Brain microvascular endothelial cell (primary cell): ENCODE results near the gene RAB29.
A peak's percentile ranks its signal among the peaks of the same experiment; 100 is the strongest.
"Not testable (repeated sequence)": the region's sequence is repeated elsewhere in the genome, so short reads cannot be mapped to it uniquely, and the experiment has no call there.

Source experiments
- DNase-seq: peaks from one replicate; pipeline ENCODE4 v3.0.0-alpha.2; 2020
- H3K27ac ChIP-seq: fragments of 250-450 bp; sonication (Bioruptor Pico); 2 replicates; pipeline ENCODE4 v1.5.1; 2020; ENCODE audit warnings: mild to moderate bottlenecking, moderate library complexity
- H3K27me3 ChIP-seq: fragments of 250-450 bp; sonication (Bioruptor Pico); replicated peaks from 2 replicates; pipeline ENCODE4 v1.5.1; 2020; ENCODE audit warnings: mild to moderate bottlenecking
- H3K36me3 ChIP-seq: fragments of 250-450 bp; sonication (Bioruptor Pico); replicated peaks from 2 replicates; pipeline ENCODE4 v1.5.1; 2020; ENCODE audit warnings: mild to moderate bottlenecking
- H3K4me3 ChIP-seq: 2 replicates; pipeline ENCODE4 v1.5.1; 2011; ENCODE audit warnings: low read depth, mild to moderate bottlenecking, control low read depth, low read length, moderate library complexity
- in situ Hi-C: cut with HindIII; loops from 2 replicates; pipeline ENCODE4 v1.10.0; 2017; ENCODE audit warnings: low sequenced_read_pairs, low pct_ligation_motif_present
- TF ChIP-seq, protein P1 (sequence below): IDR thresholded peaks from 2 replicates; pipeline ENCODE4 v1.5.1; 2011; ENCODE audit warnings: low read depth, mild to moderate bottlenecking, moderate library complexity, low read length, control low read depth, inconsistent platforms; ENCODE audit errors: missing control alignments

The RAB29 gene, protein sequence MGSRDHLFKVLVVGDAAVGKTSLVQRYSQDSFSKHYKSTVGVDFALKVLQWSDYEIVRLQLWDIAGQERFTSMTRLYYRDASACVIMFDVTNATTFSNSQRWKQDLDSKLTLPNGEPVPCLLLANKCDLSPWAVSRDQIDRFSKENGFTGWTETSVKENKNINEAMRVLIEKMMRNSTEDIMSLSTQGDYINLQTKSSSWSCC

DNA sequence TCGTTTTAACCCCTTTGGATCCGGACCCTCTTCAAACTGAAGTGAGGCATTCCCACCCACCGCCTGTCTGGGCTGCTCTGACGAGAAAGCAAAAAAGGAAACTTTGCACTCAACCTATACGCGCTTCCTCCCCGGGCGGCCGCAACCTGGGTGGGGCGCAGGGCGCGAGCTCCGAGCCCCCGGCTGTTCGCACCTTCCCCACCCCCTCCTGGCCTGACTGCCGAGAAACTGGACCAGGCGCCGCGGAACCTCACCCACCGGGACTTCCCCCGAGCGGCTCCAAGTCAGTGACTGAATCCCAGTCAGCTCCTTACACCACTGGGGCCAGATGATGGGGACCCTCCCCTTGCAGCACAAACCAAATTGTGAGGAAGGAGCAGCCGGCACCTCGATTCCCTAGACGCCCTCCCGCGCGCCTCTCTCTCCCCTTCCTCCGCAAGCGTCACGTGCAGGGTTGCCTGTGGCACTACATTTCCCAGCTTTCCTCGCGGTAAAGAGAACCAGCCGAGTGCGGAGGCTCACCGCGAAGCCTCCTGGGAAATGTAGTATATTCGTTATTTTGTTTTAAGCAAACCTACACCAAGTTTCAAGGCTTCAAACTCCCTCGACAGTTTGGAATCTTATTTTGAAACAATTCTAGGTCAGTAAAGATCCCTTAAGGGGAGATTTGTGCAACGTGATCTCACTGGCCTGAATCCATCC is at the start of gene RAB29:
RAB29 (minus strand) TSS at position 468 of the 702 bp plus-strand sequence. CDS start 526 bp downstream, outside the sequence.
- in situ Hi-C loops = loop anchor here (25.0 kb wide), 1 partner anchor 337 kb away; the partner anchor contains the start of gene AVPR1B
- TF ChIP-seq, protein P1, sequence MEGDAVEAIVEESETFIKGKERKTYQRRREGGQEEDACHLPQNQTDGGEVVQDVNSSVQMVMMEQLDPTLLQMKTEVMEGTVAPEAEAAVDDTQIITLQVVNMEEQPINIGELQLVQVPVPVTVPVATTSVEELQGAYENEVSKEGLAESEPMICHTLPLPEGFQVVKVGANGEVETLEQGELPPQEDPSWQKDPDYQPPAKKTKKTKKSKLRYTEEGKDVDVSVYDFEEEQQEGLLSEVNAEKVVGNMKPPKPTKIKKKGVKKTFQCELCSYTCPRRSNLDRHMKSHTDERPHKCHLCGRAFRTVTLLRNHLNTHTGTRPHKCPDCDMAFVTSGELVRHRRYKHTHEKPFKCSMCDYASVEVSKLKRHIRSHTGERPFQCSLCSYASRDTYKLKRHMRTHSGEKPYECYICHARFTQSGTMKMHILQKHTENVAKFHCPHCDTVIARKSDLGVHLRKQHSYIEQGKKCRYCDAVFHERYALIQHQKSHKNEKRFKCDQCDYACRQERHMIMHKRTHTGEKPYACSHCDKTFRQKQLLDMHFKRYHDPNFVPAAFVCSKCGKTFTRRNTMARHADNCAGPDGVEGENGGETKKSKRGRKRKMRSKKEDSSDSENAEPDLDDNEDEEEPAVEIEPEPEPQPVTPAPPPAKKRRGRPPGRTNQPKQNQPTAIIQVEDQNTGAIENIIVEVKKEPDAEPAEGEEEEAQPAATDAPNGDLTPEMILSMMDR = no peak
- H3K27ac ChIP-seq = peak within 1 kb of the TSS; percentile 31

GRCh38 chr1:205824180-205824579 is 48.9 kb upstream of the RAB29 start:
- H3K27me3 ChIP-seq = peaks cover 30% of the 10 kb centered on the region
- H3K27ac ChIP-seq = no peak overlapping the region
- no peaks in the 10 kb centered on the region for H3K36me3 ChIP-seq
- H3K4me3 ChIP-seq = no peak overlapping the region
- no peak for DNase-seq
- in situ Hi-C loops = no loop called here
- TF ChIP-seq, protein P1 = no peak

More for the DNA sequence above, at the start of gene RAB29:
- Histone ChIP-seq H3K4me3 (peak within 1 kb of the TSS; percentile 89), H3K36me3 (no peaks in the 10 kb centered on the region), H3K27me3 (no peaks in the 10 kb centered on the region)
- peak; percentile 72 for DNase-seq

DNA sequence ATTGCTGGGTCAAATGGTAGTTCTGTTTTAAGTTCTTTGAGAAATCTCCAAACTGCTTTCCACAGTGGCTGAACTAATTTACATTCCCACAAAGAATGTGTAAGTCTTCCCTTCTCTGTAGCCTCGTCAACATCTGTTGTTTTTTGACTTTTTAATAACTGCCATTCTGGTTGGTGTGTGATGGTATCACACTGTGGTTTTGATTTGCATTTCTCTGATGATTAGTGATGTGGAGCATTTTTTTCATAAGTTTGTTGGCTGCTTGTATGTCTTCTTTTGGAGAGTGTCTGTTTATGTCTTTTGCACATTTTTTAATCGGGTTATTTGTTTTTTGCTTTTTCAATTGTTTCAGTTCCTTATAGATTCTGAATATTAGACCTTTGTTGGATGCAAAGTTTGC is 48.0 kb upstream of the RAB29 start:
- H3K4me3 ChIP-seq, in situ Hi-C loops, DNase-seq, H3K36me3 ChIP-seq, H3K27ac ChIP-seq: not testable (repeated sequence)
- H3K27me3 ChIP-seq = peaks cover 24% of the 10 kb centered on the region

DNA sequence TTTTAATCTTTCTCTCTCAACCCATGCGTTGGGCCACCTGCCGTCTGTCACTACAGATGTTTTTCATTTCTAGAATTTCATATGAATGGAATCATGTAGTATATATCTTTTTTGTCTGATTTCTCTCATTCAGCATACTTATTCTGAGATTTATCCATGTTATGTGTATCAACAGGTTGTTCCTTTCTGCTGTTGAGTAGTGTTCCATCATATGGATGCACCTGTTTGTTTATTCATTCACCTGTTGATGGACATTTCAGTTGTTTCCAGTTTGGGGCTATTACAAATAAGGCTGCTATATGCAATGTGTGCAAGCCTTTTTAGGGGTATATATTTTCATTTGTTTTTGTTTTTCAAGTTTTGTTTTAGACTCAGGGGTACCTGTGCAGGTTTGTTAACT is 47.1 kb upstream of the RAB29 start:
- Histone ChIP-seq H3K36me3 (no peaks in the 10 kb centered on the region), H3K27me3 (peaks cover 15% of the 10 kb centered on the region), H3K27ac (no peak overlapping the region), H3K4me3 (no peak overlapping the region)
- in situ Hi-C loops = no loop called here
- no peak for DNase-seq
- TF ChIP-seq, protein P1 = no peak

DNA sequence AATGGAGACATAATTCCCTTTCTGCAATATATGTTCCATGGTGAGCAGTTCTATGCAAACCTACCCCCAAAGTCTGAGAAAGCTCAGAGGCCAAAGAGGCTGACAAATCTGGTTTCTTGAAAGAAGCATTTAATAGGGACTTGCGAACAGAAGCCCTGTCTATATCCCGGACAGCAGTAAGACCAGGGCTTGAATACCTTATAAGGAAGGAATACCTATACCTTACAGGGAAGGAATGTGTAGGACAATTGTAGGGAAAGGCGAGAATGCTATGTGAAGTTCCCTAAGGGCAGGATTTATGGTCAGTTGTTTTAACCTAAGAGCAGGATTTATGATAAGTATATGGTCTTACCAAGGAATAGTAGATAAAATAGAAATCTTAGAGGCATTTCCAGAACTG is 42.7 kb upstream of the RAB29 start:
- no peak for DNase-seq
- Histone ChIP-seq H3K27ac (no peak overlapping the region), H3K4me3 (no peak overlapping the region), H3K36me3 (no peaks in the 10 kb centered on the region), H3K27me3 (no peaks in the 10 kb centered on the region)
- TF ChIP-seq, protein P1 = no peak
- in situ Hi-C loops = no loop called here

- Histone ChIP-seq H3K4me3 (no peak overlapping the region), H3K36me3 (no peaks in the 10 kb centered on the region), H3K27ac (no peak overlapping the region), H3K27me3 (no peaks in the 10 kb centered on the region)
- DNase-seq = no peak
- TF ChIP-seq, protein P1 = no peak
- in situ Hi-C loops = no loop called here
Observed at GRCh38 chr1:205817364-205817763, 42.1 kb upstream of the RAB29 start.
